ENCODE results near the gene UTF1. TPM values are rescaled to one million over a fixed set of nuclear protein-coding genes. Genes with fewer than 3 reads are reported as not detected.

Gene UTF1
- total and polyA plus RNA-seq, 4 donors, result 0.06 to 0.52 TPM; not detected in 2

DNA sequence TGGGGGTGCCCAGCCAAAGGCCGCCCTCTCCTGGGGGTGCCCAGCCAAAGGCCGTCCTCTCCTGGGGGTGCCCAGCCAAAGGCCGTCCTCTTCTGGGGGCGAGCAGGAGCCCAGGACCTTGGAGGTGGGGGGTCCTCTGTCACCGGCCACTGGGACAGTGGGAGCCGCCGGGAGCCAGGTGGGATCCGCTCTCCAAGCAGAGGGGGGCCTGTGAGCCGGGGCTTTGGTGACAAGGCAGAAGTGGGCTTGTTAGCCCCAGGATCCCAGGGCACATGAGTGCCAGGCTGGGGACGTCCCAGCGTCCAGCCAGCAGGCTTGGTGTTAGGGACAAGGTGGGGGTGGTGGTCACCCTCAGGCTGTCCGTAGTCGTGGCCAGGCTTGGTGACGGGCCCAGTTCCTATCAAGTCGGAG lies 29.4 kb upstream of the UTF1 start:
- Histone ChIP-seq H3K27me3 (ENCODE audit: control insufficient read depth in 3 of 3, insufficient read depth in 3 of 3, low read length in 2 of 3) (no peaks in the 10 kb centered on the region), H3K36me3 (ENCODE audit: control insufficient read depth in 4 of 4, insufficient read depth in 4 of 4, low read length in 4 of 4) (no peaks in the 10 kb centered on the region), H3K9me3 (ENCODE audit: control insufficient read depth in 4 of 4, insufficient read depth in 3 of 4, low read length in 3 of 4) (no peaks in the 10 kb centered on the region), H3K4me1 (ENCODE audit: control insufficient read depth in 5 of 5, insufficient read depth in 5 of 5, low read length in 5 of 5) (no peaks in the 10 kb centered on the region), H3K4me3 (no peak overlapping the region), H3K9ac (ENCODE audit: insufficient read depth in 1 of 2, low read length in 2 of 2) (no peak overlapping the region), H3K27ac (ENCODE audit: low read depth in 1 of 2, low read length in 1 of 2) (no peak overlapping the region)
- TF ChIP-seq, protein P1, sequence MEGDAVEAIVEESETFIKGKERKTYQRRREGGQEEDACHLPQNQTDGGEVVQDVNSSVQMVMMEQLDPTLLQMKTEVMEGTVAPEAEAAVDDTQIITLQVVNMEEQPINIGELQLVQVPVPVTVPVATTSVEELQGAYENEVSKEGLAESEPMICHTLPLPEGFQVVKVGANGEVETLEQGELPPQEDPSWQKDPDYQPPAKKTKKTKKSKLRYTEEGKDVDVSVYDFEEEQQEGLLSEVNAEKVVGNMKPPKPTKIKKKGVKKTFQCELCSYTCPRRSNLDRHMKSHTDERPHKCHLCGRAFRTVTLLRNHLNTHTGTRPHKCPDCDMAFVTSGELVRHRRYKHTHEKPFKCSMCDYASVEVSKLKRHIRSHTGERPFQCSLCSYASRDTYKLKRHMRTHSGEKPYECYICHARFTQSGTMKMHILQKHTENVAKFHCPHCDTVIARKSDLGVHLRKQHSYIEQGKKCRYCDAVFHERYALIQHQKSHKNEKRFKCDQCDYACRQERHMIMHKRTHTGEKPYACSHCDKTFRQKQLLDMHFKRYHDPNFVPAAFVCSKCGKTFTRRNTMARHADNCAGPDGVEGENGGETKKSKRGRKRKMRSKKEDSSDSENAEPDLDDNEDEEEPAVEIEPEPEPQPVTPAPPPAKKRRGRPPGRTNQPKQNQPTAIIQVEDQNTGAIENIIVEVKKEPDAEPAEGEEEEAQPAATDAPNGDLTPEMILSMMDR (IDR thresholded peaks at IDR 0.05; ENCODE audit: control extremely low read depth, extremely low read depth), result no peak
- ATAC-seq (ENCODE audit: insufficient read depth, low FRiP score) (no peak), DNase-seq (no peak)
- WGBS, 2 donors, result 84 to 91% methylated on average over 14 to 15 of the region's 15 CpGs

DNA sequence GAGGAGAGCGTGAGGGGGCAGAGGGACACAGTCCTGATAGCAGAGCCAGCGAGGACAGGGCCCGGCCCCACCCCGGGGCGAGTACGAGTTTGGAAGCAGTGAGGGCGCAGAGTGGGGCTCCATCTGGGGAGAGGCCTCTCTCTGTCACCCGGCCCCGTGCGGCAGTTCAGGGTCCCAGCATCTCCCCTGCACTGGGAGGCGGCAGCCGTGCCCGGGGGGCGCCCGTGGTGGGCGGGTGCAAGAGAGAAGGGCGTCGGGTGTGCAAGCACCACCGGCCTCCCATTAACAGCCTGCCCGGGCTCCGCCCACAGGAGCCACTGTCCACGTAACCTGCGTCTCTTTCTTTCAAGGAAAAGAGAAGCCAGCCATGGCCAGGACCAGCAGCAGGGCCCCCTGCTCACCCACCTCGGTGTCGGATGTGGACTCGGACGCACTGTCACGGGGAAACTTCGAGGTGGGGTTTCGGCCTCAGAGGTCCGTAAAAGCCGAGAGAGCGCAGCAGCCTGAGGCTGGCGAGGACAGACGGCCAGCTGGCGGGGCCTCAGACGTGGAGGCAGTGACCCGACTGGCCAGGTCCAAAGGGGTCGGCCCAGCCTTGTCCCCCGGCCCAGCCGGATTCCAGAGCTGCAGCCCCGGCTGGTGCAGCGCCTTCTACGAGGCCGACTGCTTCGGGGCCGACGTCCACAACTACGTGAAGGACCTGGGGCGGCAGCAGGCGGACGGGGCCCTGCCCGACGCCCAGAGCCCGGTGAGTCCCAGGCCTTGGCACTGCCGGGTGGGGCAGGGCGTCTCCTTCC lies 28.7 kb upstream of the UTF1 start:
- no peaks in the 10 kb centered on the region for H3K9me3 ChIP-seq (ENCODE audit: control insufficient read depth in 4 of 4, insufficient read depth in 3 of 4, low read length in 3 of 4)
- H3K9ac ChIP-seq (ENCODE audit: insufficient read depth in 1 of 2, low read length in 2 of 2), result no peak overlapping the region
- TF ChIP-seq, protein P1 (IDR thresholded peaks at IDR 0.05; ENCODE audit: control extremely low read depth, extremely low read depth), result no peak
- H3K36me3 ChIP-seq (ENCODE audit: control insufficient read depth in 4 of 4, insufficient read depth in 4 of 4, low read length in 4 of 4), result no peaks in the 10 kb centered on the region
- no peak overlapping the region for H3K4me3 ChIP-seq
- H3K27ac ChIP-seq (ENCODE audit: low read depth in 1 of 2, low read length in 1 of 2), result no peak overlapping the region
- WGBS, 2 donors, result 89 to 94% methylated on average over 52 to 57 of the region's 57 CpGs
- H3K27me3 ChIP-seq (ENCODE audit: control insufficient read depth in 3 of 3, insufficient read depth in 3 of 3, low read length in 2 of 3), result no peaks in the 10 kb centered on the region
- H3K4me1 ChIP-seq (ENCODE audit: control insufficient read depth in 5 of 5, insufficient read depth in 5 of 5, low read length in 5 of 5), result no peaks in the 10 kb centered on the region
- no peak for DNase-seq
- ATAC-seq (ENCODE audit: insufficient read depth, low FRiP score), result no peak

DNA sequence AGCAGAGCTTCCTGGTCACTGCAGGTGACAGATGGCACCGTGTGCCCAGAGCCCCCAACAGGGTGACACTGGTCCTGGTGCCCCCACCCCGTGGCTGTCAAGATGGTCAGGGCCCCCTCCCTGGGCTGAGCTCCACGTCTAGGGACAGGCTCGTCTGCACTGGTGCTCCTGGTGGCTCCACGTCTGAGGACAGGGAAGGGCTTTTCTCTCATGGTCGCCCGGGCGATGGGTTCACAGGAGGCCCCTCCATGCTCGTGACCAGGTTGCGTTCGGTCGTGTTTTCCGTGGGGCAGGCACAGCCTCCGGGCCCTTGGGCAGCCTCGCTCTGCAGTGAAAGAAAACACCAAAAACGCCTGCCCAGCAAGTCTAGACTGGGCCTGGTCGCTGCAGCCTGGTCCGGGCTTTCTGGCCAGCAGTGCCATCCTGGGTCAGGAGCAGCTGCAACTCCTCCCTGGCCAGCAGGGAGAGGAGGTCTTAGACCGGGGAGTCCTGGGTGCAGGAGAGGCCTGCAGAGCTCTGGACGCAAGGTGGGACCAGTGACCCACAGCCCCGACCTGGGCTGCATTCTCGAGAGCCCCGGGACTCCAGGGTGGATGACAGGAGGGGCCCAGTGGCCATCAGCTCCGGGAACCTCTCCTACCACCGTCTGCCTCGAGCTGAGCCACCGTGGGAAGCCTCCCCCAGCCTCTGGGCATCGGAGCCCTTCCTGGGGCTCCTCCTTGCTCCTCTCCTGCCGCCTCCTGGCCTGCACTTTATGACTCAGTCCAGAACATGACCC lies 27.9 kb upstream of the UTF1 start:
- Histone ChIP-seq H3K4me1 (ENCODE audit: control insufficient read depth in 5 of 5, insufficient read depth in 5 of 5, low read length in 5 of 5) (no peaks in the 10 kb centered on the region), H3K9ac (ENCODE audit: insufficient read depth in 1 of 2, low read length in 2 of 2) (no peak overlapping the region), H3K4me3 (no peak overlapping the region), H3K27ac (ENCODE audit: low read depth in 1 of 2, low read length in 1 of 2) (no peak overlapping the region), H3K9me3 (ENCODE audit: control insufficient read depth in 4 of 4, insufficient read depth in 3 of 4, low read length in 3 of 4) (no peaks in the 10 kb centered on the region), H3K27me3 (ENCODE audit: control insufficient read depth in 3 of 3, insufficient read depth in 3 of 3, low read length in 2 of 3) (no peaks in the 10 kb centered on the region), H3K36me3 (ENCODE audit: control insufficient read depth in 4 of 4, insufficient read depth in 4 of 4, low read length in 4 of 4) (no peaks in the 10 kb centered on the region)
- ATAC-seq (ENCODE audit: insufficient read depth, low FRiP score), result no peak
- WGBS, 2 donors, result 77 to 85% methylated on average over 29 of the region's 29 CpGs
- no peak for DNase-seq
- TF ChIP-seq, protein P1 (IDR thresholded peaks at IDR 0.05; ENCODE audit: control extremely low read depth, extremely low read depth), result no peak
